Fibroblast of lung (primary cell): ENCODE results near the gene WSCD2. TPM values are rescaled to one million over a fixed set of nuclear protein-coding genes. Genes with fewer than 3 reads are reported as not detected.

Experiments used
- DNase-seq, 2 donors: peaks; one replicate each; pipeline versions ENCODE4 v3.0.0 to v3.0.0-alpha.2; 2010; ENCODE audit warnings: low read depth in 2 of 2
- H2AFZ ChIP-seq: 2 replicates; pipeline ENCODE4 v1.5.1; 2012; ENCODE audit warnings: low read length, control low read depth, inconsistent platforms
- H3K27ac ChIP-seq: 2 replicates; pipeline ENCODE4 v1.5.1; 2011; ENCODE audit warnings: low read length, control low read depth; ENCODE audit not compliant: insufficient read depth
- H3K27me3 ChIP-seq: 2 replicates; pipeline ENCODE4 v1.5.1; 2011; ENCODE audit warnings: mild to moderate bottlenecking, low read length; ENCODE audit not compliant: control insufficient read depth, insufficient read depth
- H3K36me3 ChIP-seq: 2 replicates; pipeline ENCODE4 v1.5.1; 2011; ENCODE audit warnings: low read length; ENCODE audit not compliant: control insufficient read depth, insufficient read depth
- H3K4me1 ChIP-seq: 2 replicates; pipeline ENCODE4 v1.5.1; 2011; ENCODE audit warnings: low read length; ENCODE audit not compliant: control insufficient read depth, insufficient read depth; ENCODE audit errors: extremely low read depth
- H3K4me2 ChIP-seq: 2 replicates; pipeline ENCODE4 v1.5.1; 2011; ENCODE audit warnings: low read length, control low read depth; ENCODE audit not compliant: insufficient read depth; ENCODE audit errors: extremely low read depth
- H3K4me3 ChIP-seq, 4 experiments: fragments of 200-600 bp in 1 of 4; sonication (generic) in 1 of 4; replicated peaks in 1 of 4; 2 replicates each; pipeline ENCODE4 v1.5.1; 2011 to 2016; ENCODE audit warnings: low read length in 4 of 4, low read depth in 3 of 4, mild to moderate bottlenecking in 3 of 4, control low read depth in 2 of 4, inconsistent platforms in 1 of 4, mixed read lengths in 1 of 4; ENCODE audit not compliant: insufficient read depth in 1 of 4; ENCODE audit errors: control extremely low read depth in 1 of 4
- H3K79me2 ChIP-seq: 2 replicates; pipeline ENCODE4 v1.5.1; 2012; ENCODE audit warnings: mild to moderate bottlenecking, low read length, inconsistent platforms; ENCODE audit not compliant: control insufficient read depth, insufficient read depth
- H3K9ac ChIP-seq: 2 replicates; pipeline ENCODE4 v1.5.1; 2011; ENCODE audit warnings: mild to moderate bottlenecking, low read length, control low read depth; ENCODE audit not compliant: insufficient read depth
- H3K9me3 ChIP-seq: 2 replicates; pipeline ENCODE4 v1.5.1; 2012; ENCODE audit warnings: low read depth, low read length; ENCODE audit not compliant: control insufficient read depth, insufficient read depth
- H4K20me1 ChIP-seq: 2 replicates; pipeline ENCODE4 v1.5.1; 2011; ENCODE audit warnings: low read length; ENCODE audit not compliant: control insufficient read depth, insufficient read depth; ENCODE audit errors: extremely low read depth
- EZH2 ChIP-seq: IDR thresholded peaks from 2 replicates; pipeline ENCODE4 v1.5.1; 2012; ENCODE audit warnings: low read length, control low read depth, mild to moderate bottlenecking; ENCODE audit errors: missing control alignments
- polyA plus RNA-seq, 2 donors: library from polyadenylated mRNA; depleted of rRNA in 1 of 2; stranded (reverse) in 1 of 2; unstranded in 1 of 2; fragments of >200 nt; gene quantifications; 2 replicates each; pipeline ENCODE4 v1.2.1, GENCODE V29; 2011 to 2012; ENCODE audit warnings: missing spikeins in 1 of 2
- total RNA-seq: library from RNA; depleted of rRNA; stranded (reverse); fragments of >200 nt; gene quantifications from 2 replicates; pipeline ENCODE4 v1.2.1, GENCODE V29; 2014
- TF ChIP-seq, protein P1 (sequence below), 2 donors: IDR thresholded peaks in 1 of 2; conservative IDR thresholded peaks in 1 of 2; 1 replicate in 1 of 2; 2 replicates in 1 of 2; pipeline ENCODE4 v1.5.1; 2011 to 2012; ENCODE audit warnings: low read length in 2 of 2, control low read depth in 1 of 2, inconsistent platforms in 1 of 2, low read depth in 1 of 2, mild to moderate bottlenecking in 1 of 2

The WSCD2 gene
- total and polyA plus RNA-seq, 2 donors (not counting 1 experiment from before 2014, with no cell fraction given), result not detected

DNA sequence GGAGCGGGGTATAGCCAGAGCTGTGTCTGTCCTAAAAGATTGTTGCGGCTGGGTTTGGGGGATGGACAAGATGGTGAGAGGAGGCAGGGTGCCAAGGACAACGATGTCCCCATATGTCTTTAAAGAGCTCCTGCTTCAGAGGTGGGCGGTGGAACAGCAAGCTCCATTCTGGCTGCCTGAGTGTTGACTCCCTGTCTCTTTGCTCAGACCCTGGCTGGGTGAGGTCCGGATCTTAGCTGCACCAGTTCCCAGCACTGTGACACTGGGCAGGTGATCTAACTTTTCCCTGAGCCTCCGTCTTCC, 8.3 kb upstream of the WSCD2 start:
- no peaks in the 10 kb centered on the region for H4K20me1 ChIP-seq
- H3K79me2 ChIP-seq, result no peaks in the 10 kb centered on the region
- H2AFZ ChIP-seq, result no peak overlapping the region
- H3K27me3 ChIP-seq, result no peaks in the 10 kb centered on the region
- no peaks in the 10 kb centered on the region for H3K9me3 ChIP-seq
- H3K4me3 ChIP-seq, result no peak overlapping the region
- no peak overlapping the region for H3K4me2 ChIP-seq
- H3K9ac ChIP-seq, result no peak overlapping the region
- H3K36me3 ChIP-seq, result no peaks in the 10 kb centered on the region
- no peaks in the 10 kb centered on the region for H3K4me1 ChIP-seq
- TF ChIP-seq EZH2, result no peak
- TF ChIP-seq, protein P1, sequence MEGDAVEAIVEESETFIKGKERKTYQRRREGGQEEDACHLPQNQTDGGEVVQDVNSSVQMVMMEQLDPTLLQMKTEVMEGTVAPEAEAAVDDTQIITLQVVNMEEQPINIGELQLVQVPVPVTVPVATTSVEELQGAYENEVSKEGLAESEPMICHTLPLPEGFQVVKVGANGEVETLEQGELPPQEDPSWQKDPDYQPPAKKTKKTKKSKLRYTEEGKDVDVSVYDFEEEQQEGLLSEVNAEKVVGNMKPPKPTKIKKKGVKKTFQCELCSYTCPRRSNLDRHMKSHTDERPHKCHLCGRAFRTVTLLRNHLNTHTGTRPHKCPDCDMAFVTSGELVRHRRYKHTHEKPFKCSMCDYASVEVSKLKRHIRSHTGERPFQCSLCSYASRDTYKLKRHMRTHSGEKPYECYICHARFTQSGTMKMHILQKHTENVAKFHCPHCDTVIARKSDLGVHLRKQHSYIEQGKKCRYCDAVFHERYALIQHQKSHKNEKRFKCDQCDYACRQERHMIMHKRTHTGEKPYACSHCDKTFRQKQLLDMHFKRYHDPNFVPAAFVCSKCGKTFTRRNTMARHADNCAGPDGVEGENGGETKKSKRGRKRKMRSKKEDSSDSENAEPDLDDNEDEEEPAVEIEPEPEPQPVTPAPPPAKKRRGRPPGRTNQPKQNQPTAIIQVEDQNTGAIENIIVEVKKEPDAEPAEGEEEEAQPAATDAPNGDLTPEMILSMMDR (conservative IDR thresholded peaks at IDR 0.05 in 1 of 2, IDR thresholded peaks at IDR 0.05 in 1 of 2; ENCODE audit: low read depth in 1 of 2, low read length in 2 of 2), result no peak
- no peak for DNase-seq
- H3K27ac ChIP-seq, result no peak overlapping the region

DNA sequence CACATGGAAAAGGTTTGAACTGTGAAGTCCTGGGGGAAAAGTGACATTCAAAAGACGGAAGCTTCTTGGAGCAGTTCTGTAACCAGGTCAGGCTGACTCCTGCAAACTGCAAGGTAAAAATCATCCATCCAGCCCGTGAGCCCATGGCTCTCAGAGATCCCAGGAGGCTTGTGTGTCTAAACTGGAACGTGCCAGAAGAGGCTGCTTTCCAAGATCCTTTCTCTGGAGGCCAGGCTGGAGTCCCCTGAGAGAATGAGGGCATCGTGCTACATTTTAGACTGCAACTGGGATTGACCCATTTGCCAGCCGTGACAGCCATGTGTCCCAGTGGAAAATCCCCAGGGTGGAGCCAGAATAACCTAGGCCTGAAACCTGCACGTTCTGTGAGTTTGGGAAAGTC, 7.8 kb upstream of the WSCD2 start:
- no peak for TF ChIP-seq EZH2
- TF ChIP-seq, protein P1 (conservative IDR thresholded peaks at IDR 0.05 in 1 of 2, IDR thresholded peaks at IDR 0.05 in 1 of 2; ENCODE audit: low read depth in 1 of 2, low read length in 2 of 2), result no peak
- no peaks in the 10 kb centered on the region for H3K4me1 ChIP-seq
- no peaks in the 10 kb centered on the region for H3K9me3 ChIP-seq
- H3K79me2 ChIP-seq, result no peaks in the 10 kb centered on the region
- no peak overlapping the region for H3K4me2 ChIP-seq
- no peak overlapping the region for H3K9ac ChIP-seq
- no peak overlapping the region for H2AFZ ChIP-seq
- no peaks in the 10 kb centered on the region for H4K20me1 ChIP-seq
- H3K4me3 ChIP-seq, result no peak overlapping the region
- no peaks in the 10 kb centered on the region for H3K36me3 ChIP-seq
- H3K27me3 ChIP-seq, result no peaks in the 10 kb centered on the region
- DNase-seq, result no peak
- H3K27ac ChIP-seq, result no peak overlapping the region

DNA sequence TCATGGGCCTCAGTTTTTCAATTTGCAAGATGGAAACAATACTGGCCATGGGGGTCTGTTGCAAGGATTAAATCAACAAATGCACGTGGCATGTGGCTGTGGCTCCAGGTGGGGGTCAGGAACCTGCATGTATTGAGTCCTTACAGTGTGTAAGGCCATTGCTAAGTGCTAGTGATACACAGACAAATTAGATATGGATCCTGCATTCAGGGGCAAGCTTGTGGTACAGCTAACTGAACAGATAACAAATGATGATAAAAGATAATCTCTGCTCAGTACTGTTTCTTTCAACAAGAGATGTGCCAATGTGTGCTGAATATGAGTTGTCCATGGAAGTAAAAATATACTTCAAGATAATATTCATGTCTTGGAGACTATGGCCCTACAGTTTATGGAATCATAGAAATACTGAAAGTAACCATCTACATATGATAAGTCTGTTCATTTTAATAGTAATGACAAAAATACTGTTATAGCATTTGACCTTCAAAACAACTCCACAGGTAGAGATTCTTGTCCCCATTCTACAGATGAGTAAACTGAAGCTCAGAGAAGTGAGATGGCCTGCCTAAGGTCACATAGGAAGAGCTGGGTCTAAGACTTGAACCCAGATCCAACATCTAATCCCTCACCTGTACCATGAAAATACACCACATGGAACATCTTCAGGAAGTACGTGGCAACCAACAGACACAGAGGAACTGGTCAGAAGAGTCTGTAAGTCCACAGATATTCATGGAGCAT, 7.2 kb upstream of the WSCD2 start:
- Histone ChIP-seq H3K4me2 (no peak overlapping the region), H3K27me3 (no peaks in the 10 kb centered on the region), H3K4me1 (no peaks in the 10 kb centered on the region), H2AFZ (no peak overlapping the region), H4K20me1 (no peaks in the 10 kb centered on the region), H3K9ac (no peak overlapping the region), H3K36me3 (no peaks in the 10 kb centered on the region), H3K9me3 (no peaks in the 10 kb centered on the region), H3K4me3 (no peak overlapping the region), H3K27ac (no peak overlapping the region), H3K79me2 (no peaks in the 10 kb centered on the region)
- no peak for TF ChIP-seq EZH2
- TF ChIP-seq, protein P1 (conservative IDR thresholded peaks at IDR 0.05 in 1 of 2, IDR thresholded peaks at IDR 0.05 in 1 of 2; ENCODE audit: low read depth in 1 of 2, low read length in 2 of 2), result no peak
- no peak for DNase-seq
